Measurements from ENCODE around the gene APOL6. TPM values are rescaled to one million over a fixed set of nuclear protein-coding genes. Genes with fewer than 3 reads are reported as not detected.

Gene APOL6
- total RNA-seq, 1 experiment from 2014 or later: 9.9 TPM

Other genes with a start within 250 kb of the APOL6 start
- gene MCM5, start 248.3 kb upstream of the APOL6 start, total RNA-seq (2014; rRNA removed; shearing (Covaris generic); ENCODE audit: low replicate concordance): 72.8 and 117 TPM in 2 replicates
- gene RASD2, start 107.6 kb upstream of the APOL6 start, total RNA-seq (2014; rRNA removed; shearing (Covaris generic); ENCODE audit: low replicate concordance): 0.56 TPM in 1 of 2 replicates, not detected in the other
- gene MB, start 31.1 kb upstream of the APOL6 start, total RNA-seq (2014; rRNA removed; shearing (Covaris generic); ENCODE audit: low replicate concordance): 2.3 and 6.3 TPM in 2 replicates
- not detected in 2 replicates for gene APOL5, start 69.4 kb downstream of the APOL6 start, total RNA-seq (2014; rRNA removed; shearing (Covaris generic); ENCODE audit: low replicate concordance)

Measured in MG63 (cell line).